Measurements from ENCODE around the gene ADRA2C. TPM values are rescaled to one million over a fixed set of nuclear protein-coding genes. Genes with fewer than 3 reads are reported as not detected.

Gene ADRA2C
- polyA plus RNA-seq, 1 donor from 2014 or later: 3.0 TPM

DNA sequence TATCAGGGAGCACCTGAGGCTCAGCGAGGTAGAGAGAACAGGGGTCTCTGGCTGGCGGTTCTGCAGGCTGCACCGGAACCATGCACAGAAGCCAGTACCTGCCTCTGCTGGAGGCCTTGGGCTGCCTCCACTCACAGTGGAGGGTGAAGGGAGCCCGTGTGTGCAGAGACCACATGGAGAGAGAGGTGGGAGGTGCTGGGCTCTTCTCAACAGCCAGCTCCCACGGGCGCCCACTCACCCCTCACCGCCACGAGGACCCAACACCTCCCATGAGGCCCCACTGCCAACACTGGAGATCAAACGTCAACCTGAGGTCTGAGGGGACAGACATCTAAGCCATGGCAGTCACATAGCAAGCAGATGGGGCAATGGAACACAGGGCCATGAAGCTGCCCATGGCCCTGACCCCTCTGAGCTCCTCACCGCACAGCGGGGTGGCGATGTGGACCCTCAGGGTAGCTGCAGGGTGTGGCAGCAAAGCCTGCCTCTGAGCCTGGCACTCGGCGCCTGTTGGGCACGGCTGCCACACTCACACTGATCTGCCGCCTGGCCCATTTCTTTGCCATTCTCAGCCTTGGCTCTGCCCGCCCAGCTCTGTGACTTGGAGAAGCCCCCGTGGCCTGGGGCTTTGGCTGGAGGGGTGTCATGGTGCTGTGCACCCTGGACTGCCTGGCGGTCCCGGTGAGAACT lies 44.8 kb downstream of the ADRA2C start:
- Histone ChIP-seq H3K9me2 (ENCODE audit: insufficient read depth, low read length) (no peaks in the 10 kb centered on the region), H3K27me3 (ENCODE audit: insufficient read depth, low read depth, low read length) (no peaks in the 10 kb centered on the region), H4K20me1 (ENCODE audit: insufficient read depth) (no peaks in the 10 kb centered on the region), H3K79me2 (replicated peaks; ENCODE audit: insufficient read depth, low read length) (no peaks in the 10 kb centered on the region), H3K9me3 (ENCODE audit: low read length) (no peaks in the 10 kb centered on the region), H2AFZ (ENCODE audit: low read depth, low read length) (no peak overlapping the region), H3K27ac (ENCODE audit: low read length) (no peak overlapping the region), H3K4me3 (ENCODE audit: low read length) (no peak overlapping the region), H3K4me2 (ENCODE audit: low read length) (no peak overlapping the region), H3K9ac (ENCODE audit: low read length) (no peak overlapping the region), H3F3A (ENCODE audit: insufficient read depth, low read length, poor library complexity, severe bottlenecking) (no peaks in the 10 kb centered on the region), H3K36me3 (ENCODE audit: insufficient read depth, low read length) (no peaks in the 10 kb centered on the region)
- TF ChIP-seq MXI1 (conservative IDR thresholded peaks at IDR 0.05; ENCODE audit: poor library complexity, severe bottlenecking): no peak

DNA sequence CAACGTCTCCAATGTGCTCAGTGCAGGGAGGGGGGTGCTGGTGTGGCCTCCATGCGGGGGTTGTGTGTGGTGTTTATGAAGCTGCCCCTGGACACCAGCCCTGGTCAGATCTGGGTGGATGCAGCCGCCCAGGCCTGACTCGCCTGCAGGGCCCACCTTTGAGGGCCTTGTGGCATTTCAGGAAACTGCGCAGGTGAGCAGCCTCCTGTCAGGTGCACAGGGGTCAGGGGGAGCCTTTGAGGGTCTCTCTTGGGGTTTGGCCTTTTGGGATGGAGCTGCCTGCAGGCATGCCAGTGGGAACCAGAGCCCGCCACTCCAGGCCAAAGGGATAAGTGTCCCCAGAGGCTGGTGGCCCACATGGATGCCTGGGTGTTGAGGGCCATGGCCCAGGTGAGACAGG lies 45.4 kb downstream of the ADRA2C start:
- no peaks in the 10 kb centered on the region for H3K79me2 ChIP-seq (replicated peaks; ENCODE audit: insufficient read depth, low read length)
- H2AFZ ChIP-seq (ENCODE audit: low read depth, low read length): no peak overlapping the region
- H3K27me3 ChIP-seq (ENCODE audit: insufficient read depth, low read depth, low read length): no peaks in the 10 kb centered on the region
- no peaks in the 10 kb centered on the region for H3K36me3 ChIP-seq (ENCODE audit: insufficient read depth, low read length)
- H3K4me3 ChIP-seq (ENCODE audit: low read length): no peak overlapping the region
- H3K9me3 ChIP-seq (ENCODE audit: low read length): no peaks in the 10 kb centered on the region
- no peak overlapping the region for H3K27ac ChIP-seq (ENCODE audit: low read length)
- H4K20me1 ChIP-seq (ENCODE audit: insufficient read depth): no peaks in the 10 kb centered on the region
- no peak overlapping the region for H3K4me2 ChIP-seq (ENCODE audit: low read length)
- no peaks in the 10 kb centered on the region for H3F3A ChIP-seq (ENCODE audit: insufficient read depth, low read length, poor library complexity, severe bottlenecking)
- TF ChIP-seq RAD21 (conservative IDR thresholded peaks at IDR 0.05) (no peak), SMC3 (conservative IDR thresholded peaks at IDR 0.05; ENCODE audit: poor library complexity) (no peak), POLR2AphosphoS5 (IDR thresholded peaks at IDR 0.05) (no peak), MXI1 (conservative IDR thresholded peaks at IDR 0.05; ENCODE audit: poor library complexity, severe bottlenecking) (no peak), EZH2 (IDR thresholded peaks at IDR 0.05; ENCODE audit: borderline replicate concordance, insufficient read depth, low read length, poor library complexity, severe bottlenecking) (no peak), EP300 (conservative IDR thresholded peaks at IDR 0.05; ENCODE audit: poor library complexity, severe bottlenecking) (no peak), TAF1 (IDR thresholded peaks at IDR 0.05; ENCODE audit: low read depth) (no peak)
- TF ChIP-seq, protein P1, sequence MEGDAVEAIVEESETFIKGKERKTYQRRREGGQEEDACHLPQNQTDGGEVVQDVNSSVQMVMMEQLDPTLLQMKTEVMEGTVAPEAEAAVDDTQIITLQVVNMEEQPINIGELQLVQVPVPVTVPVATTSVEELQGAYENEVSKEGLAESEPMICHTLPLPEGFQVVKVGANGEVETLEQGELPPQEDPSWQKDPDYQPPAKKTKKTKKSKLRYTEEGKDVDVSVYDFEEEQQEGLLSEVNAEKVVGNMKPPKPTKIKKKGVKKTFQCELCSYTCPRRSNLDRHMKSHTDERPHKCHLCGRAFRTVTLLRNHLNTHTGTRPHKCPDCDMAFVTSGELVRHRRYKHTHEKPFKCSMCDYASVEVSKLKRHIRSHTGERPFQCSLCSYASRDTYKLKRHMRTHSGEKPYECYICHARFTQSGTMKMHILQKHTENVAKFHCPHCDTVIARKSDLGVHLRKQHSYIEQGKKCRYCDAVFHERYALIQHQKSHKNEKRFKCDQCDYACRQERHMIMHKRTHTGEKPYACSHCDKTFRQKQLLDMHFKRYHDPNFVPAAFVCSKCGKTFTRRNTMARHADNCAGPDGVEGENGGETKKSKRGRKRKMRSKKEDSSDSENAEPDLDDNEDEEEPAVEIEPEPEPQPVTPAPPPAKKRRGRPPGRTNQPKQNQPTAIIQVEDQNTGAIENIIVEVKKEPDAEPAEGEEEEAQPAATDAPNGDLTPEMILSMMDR (IDR thresholded peaks at IDR 0.05; ENCODE audit: poor library complexity, severe bottlenecking): no peak
- TF ChIP-seq, protein P2, sequence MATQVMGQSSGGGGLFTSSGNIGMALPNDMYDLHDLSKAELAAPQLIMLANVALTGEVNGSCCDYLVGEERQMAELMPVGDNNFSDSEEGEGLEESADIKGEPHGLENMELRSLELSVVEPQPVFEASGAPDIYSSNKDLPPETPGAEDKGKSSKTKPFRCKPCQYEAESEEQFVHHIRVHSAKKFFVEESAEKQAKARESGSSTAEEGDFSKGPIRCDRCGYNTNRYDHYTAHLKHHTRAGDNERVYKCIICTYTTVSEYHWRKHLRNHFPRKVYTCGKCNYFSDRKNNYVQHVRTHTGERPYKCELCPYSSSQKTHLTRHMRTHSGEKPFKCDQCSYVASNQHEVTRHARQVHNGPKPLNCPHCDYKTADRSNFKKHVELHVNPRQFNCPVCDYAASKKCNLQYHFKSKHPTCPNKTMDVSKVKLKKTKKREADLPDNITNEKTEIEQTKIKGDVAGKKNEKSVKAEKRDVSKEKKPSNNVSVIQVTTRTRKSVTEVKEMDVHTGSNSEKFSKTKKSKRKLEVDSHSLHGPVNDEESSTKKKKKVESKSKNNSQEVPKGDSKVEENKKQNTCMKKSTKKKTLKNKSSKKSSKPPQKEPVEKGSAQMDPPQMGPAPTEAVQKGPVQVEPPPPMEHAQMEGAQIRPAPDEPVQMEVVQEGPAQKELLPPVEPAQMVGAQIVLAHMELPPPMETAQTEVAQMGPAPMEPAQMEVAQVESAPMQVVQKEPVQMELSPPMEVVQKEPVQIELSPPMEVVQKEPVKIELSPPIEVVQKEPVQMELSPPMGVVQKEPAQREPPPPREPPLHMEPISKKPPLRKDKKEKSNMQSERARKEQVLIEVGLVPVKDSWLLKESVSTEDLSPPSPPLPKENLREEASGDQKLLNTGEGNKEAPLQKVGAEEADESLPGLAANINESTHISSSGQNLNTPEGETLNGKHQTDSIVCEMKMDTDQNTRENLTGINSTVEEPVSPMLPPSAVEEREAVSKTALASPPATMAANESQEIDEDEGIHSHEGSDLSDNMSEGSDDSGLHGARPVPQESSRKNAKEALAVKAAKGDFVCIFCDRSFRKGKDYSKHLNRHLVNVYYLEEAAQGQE (IDR thresholded peaks at IDR 0.05; ENCODE audit: borderline replicate concordance): no peak
- H3K9me2 ChIP-seq (ENCODE audit: insufficient read depth, low read length): no peaks in the 10 kb centered on the region
- no peak overlapping the region for H3K9ac ChIP-seq (ENCODE audit: low read length)

Data from neural cell (in vitro differentiated cells).